GM21723 (cell line): ENCODE results near the gene GRN.

ENCODE experiments used
- ATAC-seq: cut with Tn5 transposase; IDR thresholded peaks from one replicate; pipeline ENCODE4 v1.9.1; 2021; ENCODE audit warnings: mild to moderate bottlenecking, moderate library complexity; ENCODE audit not compliant: unreplicated experiment

Gene GRN

GRCh38 chr17:44344939-44345453 is at the start of gene GRN:
TSS of gene GRN (plus strand) at chr17:44345302. CDS start at chr17:44349165, 3,863 bp downstream.
- peak; percentile 54 for ATAC-seq

GRCh38 chr17:44297975-44298374 is 47.1 kb upstream of the GRN start:
- ATAC-seq, result no peak

GRCh38 chr17:44304651-44305050 is 40.5 kb upstream of the GRN start:
- no peak for ATAC-seq

GRCh38 chr17:44307387-44308186 is 37.5 kb upstream of the GRN start:
- no peak for ATAC-seq

- no peak for ATAC-seq
Observed at GRCh38 chr17:44308320-44308818, 36.7 kb upstream of the GRN start, which contains the start of gene RUNDC3A. TSS of gene RUNDC3A (plus strand) at chr17:44308601. CDS start at chr17:44308833, 232 bp downstream.

GRCh38 chr17:44308865-44309264 is 36.2 kb upstream of the GRN start:
- no peak for ATAC-seq

GRCh38 chr17:44309472-44309871 is 35.6 kb upstream of the GRN start:
- no peak for ATAC-seq

GRCh38 chr17:44310188-44310587 is 34.9 kb upstream of the GRN start:
- ATAC-seq, result no peak

- no peak for ATAC-seq
Observed at GRCh38 chr17:44310609-44311376, 34.3 kb upstream of the GRN start.

GRCh38 chr17:44311562-44312181 is 33.4 kb upstream of the GRN start:
- ATAC-seq, result no peak

- no peak for ATAC-seq
Observed at GRCh38 chr17:44312396-44313104, 32.6 kb upstream of the GRN start.

GRCh38 chr17:44314031-44314430 is 31.1 kb upstream of the GRN start:
- ATAC-seq, result no peak

- no peak for ATAC-seq
Observed at GRCh38 chr17:44314524-44314868, 30.6 kb upstream of the GRN start.

GRCh38 chr17:44314869-44315661 is 30.0 kb upstream of the GRN start:
- no peak for ATAC-seq

GRCh38 chr17:44315760-44316731 is 29.1 kb upstream of the GRN start:
- no peak for ATAC-seq

- no peak for ATAC-seq
Observed at GRCh38 chr17:44317545-44317944, 27.6 kb upstream of the GRN start.

GRCh38 chr17:44318077-44318892 is 26.8 kb upstream of the GRN start:
- no peak for ATAC-seq

- ATAC-seq, result no peak
Observed at GRCh38 chr17:44320066-44320465, 25.0 kb upstream of the GRN start.
